Measurements from ENCODE around the gene CCDC54. TPM values are rescaled to one million over a fixed set of nuclear protein-coding genes. Genes with fewer than 3 reads are reported as not detected.
A peak's percentile ranks its signal among the peaks of the same experiment; 100 is the strongest.

CCDC54 gene
- total RNA-seq, 1 experiment from 2014 or later = not detected

- peak; percentile 53 for DNase-seq (ENCODE audit: low spot score)
Measured at GRCh38 chr3:107392549-107393165, 15.4 kb downstream of the CCDC54 start.

- DNase-seq (ENCODE audit: low spot score) = no peak
Measured at GRCh38 chr3:107394502-107394901, 17.3 kb downstream of the CCDC54 start.

- DNase-seq (ENCODE audit: low spot score) = no peak
Measured at GRCh38 chr3:107395066-107395465, 17.8 kb downstream of the CCDC54 start.

DNA sequence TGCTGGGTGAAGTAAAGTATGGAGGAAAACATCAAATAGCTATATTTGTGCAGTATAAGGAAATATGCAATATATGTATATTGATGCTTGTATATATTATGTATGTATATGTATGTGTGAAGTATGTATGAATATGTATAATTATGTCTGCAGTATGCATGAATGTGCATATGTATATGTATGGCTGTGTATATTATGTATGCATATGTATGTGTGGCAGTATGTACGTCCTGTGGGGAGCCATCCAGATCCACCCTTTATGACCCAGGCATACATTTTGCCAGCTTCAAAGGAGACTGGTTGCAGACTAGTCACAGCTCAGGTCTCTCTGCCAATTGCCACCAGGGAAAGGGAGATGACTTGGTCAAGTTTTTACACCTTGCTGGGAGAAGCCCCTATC lies 24.1 kb downstream of the CCDC54 start:
- no peak for DNase-seq (ENCODE audit: low spot score)

DNA sequence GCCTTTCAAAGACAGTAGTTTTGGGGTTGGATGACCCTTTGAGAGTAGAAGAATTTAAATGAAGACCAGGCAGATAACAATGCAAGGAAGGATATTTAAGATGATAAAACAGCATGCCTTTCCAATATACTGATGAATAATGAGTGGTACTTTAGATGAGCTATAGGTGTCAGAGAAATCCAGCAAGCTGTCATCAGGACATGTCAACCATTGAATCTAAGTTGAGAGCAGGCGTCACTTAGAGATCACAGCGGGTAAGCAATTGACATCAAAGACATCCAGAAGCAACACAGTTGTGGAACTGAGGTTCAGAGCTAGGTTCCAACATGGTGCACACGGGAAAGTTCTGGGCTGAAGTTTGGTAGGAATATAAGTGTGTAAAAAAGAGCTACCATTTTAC lies 25.0 kb downstream of the CCDC54 start:
- DNase-seq (ENCODE audit: low spot score) = no peak

DNA sequence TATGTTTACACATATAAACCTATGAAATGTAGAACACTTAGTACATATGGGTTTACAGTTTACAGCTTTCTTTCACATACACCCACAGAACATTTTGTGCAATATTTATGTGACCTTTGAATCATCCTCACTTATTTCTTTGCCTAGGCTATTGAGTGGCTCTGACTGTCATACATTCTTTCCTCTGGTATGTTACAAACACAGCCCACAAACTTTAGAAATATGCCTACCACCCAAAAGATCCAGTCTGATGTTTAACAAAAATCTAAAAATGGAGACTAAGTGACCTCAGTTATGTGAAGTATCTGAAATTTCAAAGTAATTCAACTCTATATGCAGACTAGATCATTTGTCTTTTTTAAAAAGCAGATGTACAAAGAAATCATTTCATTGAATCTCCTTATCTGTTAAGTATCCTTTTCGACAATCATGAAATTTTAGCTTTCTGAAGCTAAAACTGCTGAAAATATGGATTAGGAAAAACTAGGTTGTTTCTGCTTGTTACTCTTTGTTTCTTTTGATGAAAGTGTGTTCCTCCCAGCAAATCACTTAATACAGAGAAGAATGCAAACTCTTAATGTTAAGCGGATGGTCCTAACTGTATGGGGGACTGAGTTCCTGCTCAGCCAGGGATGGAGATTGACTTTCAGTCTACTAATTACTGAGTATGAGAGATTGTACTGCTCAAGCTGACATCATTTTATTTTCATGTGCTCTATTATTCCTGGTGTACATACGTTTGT lies 27.7 kb downstream of the CCDC54 start:
- DNase-seq (ENCODE audit: low spot score) = no peak

- no peak for DNase-seq (ENCODE audit: low spot score)
Measured at GRCh38 chr3:107407355-107407754, 30.1 kb downstream of the CCDC54 start.

DNA sequence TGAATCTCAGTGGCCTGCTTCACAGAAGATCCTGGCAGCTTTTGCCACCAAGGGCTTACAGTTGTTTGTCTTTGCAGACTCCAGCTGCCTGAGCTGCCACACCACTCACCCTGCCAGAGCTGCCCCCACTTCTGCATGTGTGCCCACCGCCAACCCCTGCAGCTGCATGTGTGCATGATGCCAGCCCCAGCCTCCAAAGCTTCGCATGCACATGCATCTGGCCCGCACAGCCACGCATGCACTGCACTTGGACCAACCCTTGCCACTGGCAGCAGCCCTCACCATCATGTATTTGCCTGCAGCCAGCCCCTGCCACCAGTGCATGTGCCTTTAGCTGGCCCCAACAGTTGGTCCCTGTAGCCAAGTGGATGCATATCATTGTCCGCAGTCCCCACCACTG lies 31.3 kb downstream of the CCDC54 start:
- no peak for DNase-seq (ENCODE audit: low spot score)

DNA sequence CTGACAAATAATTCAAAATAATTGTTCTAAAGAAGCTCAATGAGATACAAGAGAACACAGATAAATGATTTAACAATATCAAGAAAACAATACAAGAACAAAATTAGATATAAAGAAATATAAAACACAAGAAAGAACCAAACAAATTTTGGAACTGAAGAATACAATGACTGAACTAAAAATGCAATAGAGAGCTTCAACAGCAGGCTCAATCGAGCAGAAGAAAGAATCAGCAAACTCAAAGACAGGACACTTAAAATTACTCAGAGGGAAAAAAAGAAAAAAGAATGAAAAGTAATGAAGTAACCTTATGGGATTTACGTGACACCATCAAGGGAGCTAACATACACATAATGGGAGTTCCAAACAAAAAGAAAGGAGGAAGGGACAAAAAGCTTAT lies 32.1 kb downstream of the CCDC54 start:
- no peak for DNase-seq (ENCODE audit: low spot score)

- DNase-seq (ENCODE audit: low spot score) = no peak
Measured at GRCh38 chr3:107410606-107411005, 33.4 kb downstream of the CCDC54 start.

DNA sequence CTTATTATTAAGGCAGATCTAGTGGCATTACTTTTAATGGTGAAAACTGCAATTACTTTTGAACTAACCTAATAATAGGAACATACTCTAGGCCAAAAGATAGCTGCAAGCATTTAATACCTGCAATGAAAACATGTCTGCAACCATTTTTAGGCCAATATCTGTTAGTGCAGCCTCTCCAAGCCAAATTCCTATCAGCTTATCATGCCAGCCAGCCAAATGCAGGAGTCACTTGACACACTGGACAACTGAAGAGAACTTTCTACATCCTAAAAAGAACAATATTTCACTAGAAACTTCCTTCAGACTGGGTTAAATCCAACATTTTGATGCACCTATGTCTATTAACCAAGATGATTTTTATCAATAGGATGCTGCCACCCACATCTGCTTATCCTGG lies 33.8 kb downstream of the CCDC54 start:
- no peak for DNase-seq (ENCODE audit: low spot score)

GRCh38 chr3:107411779-107412178 lies 34.5 kb downstream of the CCDC54 start:
- no peak for DNase-seq (ENCODE audit: low spot score)

DNA sequence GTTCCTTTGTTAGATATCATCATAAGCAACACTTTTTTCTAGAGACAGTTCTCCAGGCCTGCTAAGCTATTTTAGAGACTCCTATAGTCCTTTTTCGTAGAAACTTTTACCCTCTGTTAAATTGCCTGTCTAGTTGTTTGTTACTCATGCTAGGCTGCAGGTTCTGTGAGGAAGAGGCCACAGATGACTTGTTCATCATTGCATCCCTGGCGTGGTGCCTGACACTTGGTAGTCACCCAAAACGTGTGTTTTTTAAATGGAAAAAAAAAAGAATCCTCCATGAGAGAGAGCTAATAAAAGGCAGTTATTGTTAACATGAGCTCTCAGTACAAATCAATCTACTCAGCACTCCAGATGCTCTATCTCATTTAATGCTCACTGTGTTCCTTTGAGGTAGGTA lies 35.1 kb downstream of the CCDC54 start:
- DNase-seq (ENCODE audit: low spot score) = no peak

DNA sequence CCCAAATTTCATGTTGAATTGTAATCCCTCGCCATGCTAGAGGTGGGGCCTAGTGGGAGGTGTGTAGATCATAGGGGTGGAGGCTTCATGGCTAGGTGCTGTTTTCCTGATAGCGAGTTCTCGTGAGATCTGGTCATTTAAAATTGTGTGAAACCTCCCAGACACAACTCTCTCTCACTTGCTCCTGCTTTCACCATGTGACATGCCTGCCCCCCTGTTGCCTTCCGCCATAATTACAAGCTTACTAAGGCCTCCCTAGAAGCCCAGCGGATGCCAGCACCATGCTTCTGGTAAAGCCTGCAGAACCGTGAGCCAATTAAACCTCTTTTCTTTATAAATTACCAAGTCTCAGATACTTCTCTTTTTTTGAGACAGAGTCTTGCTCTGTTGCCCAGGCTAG lies 36.0 kb downstream of the CCDC54 start:
- no peak for DNase-seq (ENCODE audit: low spot score)

GRCh38 chr3:107414325-107414964 lies 37.2 kb downstream of the CCDC54 start:
- DNase-seq (ENCODE audit: low spot score) = no peak

- no peak for DNase-seq (ENCODE audit: low spot score)
Measured at GRCh38 chr3:107416138-107416537, 38.9 kb downstream of the CCDC54 start.

GRCh38 chr3:107416886-107417285 lies 39.6 kb downstream of the CCDC54 start:
- DNase-seq (ENCODE audit: low spot score) = no peak

DNA sequence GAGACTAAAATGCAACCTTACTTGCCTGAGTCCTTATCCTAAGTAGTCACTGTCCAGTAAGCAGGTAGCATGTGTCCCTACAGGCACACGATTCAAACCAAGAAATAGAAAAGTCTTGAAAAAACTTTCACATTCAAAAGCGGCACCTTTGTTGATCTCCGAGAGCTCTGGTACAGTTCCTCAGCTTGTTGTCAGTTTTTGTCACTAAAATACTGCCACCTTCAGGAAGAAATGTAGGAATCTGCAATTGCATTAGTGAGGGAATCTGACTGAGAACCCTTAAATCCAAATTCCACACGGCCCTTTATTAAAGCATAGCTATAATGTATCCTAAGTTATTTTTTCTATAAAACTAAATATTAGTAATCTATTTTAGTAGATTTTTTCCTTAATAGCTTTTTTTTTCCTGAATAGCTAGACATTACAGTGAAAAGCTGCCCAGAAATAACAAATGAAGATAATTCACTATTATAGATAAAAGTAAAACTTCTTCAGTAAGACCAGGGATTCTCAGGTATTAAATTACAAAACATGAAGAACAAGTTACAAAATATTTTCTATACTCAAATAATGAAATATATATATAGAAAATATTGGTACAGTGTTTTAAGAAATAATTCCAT lies 44.0 kb downstream of the CCDC54 start:
- DNase-seq (ENCODE audit: low spot score) = peak; percentile 72

- no peak for DNase-seq (ENCODE audit: low spot score)
Measured at GRCh38 chr3:107421881-107422280, 44.6 kb downstream of the CCDC54 start.

DNA sequence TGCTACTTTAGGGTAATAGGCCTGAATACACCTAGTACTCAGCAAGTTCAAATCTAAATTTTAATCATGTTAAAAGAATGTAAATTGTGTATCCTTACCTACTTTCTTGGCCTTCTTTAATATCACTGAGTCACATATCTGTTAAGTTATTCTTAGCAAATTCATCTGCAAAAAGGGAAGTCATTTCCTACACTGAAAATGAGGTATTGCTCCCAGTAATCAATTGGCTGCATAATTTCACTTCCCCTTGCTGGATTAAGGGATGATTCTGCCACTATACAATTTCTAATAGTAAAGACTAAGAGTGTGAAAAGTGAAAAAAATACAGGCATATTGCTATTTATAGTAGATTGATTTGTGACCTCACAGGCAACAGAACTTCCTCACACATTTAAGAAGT lies 47.8 kb downstream of the CCDC54 start:
- no peak for DNase-seq (ENCODE audit: low spot score)

- DNase-seq (ENCODE audit: low spot score) = no peak
Measured at GRCh38 chr3:107426223-107426622, 49.0 kb downstream of the CCDC54 start.
